GM18861 (cell line): ENCODE measurements around the gene RPS2.
"Not testable (repeated sequence)": the region's sequence is repeated elsewhere in the genome, so short reads cannot be mapped to it uniquely, and the experiment has no call there.

Experiments
- ATAC-seq: cut with Tn5 transposase; IDR thresholded peaks from one replicate; pipeline ENCODE4 v1.9.1; 2021; ENCODE audit not compliant: unreplicated experiment

Gene RPS2

DNA sequence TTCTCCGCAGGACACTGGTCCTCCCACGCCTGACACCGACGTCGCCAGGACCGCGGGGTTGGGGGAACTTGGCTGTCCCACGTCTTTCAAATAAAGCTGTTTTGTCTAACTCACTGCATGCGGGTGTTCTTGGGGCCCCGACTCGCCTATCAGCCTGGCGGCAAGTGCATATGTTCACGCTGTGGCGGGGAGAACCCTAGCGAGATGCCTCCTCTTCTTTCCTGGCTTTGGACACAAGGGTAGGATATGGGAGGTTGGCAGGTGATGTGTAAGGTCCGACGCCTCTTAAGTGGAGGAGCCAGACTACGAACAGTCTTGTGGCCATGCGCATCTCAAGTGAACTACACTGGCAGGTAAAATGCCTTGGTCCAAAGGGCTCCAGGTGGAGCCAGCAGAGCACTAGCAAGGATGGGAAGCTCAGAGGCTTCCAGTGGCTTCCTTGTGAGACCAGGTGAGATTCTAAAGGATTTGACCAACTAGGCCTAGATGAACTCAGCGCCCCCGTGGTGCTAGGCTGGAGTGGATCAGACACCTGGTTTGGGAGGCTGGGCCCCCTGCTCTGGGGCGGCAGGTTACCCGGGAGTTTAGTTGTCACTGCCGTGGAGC is 873 bp upstream of the RPS2 start:
- ATAC-seq = no peak

DNA sequence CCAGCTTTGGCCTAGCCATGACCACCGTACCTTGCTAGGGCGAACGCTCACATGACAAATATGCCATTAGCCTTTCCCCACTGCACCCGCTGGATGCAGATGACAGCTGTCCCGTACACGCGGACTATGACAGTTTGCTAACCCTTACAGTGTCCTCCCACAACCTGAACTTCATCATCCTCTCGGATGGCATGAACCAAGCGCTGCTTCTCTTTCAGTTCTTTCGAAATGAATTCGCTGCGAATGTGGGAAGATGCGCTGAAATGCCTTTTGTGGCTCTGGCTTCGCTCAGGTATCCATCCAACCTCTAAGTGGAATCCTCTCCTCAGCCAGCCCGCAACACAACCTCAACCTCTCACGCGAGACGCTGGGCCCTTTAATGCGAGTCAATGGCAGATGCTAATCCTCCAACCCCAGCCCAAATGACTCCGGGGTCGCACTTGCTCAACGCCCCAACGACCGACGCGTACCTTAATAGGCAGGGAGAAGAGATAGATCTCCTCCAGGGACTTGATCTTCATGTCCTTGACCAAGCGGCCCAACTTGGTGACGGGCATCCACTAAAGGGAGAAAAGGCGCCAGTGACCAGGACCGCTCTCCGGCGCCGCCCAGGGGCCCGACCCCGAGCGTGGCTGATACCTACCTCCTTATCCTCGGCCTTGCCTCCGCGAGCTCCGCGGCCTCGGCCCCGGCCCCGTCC is 670 bp downstream of the RPS2 start:
- no peak for ATAC-seq

DNA sequence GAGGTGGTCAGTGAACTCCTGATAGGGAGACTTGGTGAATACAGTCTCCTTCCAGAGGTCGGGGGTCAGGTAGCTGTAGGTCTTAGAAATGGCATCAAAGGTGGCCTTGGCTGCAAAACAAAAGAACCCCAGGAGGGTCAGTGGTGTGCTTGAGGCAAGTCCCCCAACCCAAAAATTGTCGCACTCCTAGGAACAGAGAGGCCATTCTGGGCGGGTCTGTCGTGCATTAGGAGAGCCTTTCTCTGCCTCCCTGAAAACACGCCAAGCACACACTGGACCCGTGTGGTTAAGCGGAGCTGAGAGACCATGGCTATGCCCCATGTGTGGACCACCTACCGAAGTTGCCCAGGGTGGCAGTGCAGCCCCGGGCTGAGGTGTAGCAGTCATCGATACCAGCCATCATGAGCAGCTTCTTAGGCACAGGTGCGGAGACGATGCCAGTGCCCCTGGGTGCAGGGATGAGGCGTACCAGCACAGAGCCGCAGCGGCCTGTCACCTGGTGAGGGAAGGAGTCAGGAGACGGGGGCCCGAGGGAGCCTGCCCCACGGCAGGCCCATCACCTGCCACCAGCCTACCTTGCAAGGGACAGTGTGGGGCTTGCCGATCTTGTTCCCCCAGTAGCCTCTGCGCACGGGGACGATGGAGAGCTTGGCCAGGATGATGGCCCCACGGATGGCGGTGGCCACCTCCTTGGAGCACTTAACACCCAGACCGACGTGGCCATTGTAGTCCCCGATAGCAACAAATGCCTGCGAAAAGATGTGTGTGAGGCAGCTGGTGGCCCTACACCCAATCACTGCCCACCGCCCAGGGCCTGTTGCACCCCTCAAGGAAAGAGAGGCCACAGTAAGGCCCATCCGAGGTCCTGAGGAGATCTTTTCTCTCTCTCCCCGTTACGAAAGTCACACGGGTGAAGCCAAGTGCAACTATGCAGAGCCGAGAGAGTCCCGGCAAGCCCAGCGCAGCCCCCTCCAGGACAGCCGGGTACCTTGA is 2.2 kb downstream of the RPS2 start:
- not testable (repeated sequence) for ATAC-seq

- no peak for ATAC-seq
These were observed 3.0 kb downstream of the RPS2 start for GRCh38 chr16:1961651-1962067.

DNA sequence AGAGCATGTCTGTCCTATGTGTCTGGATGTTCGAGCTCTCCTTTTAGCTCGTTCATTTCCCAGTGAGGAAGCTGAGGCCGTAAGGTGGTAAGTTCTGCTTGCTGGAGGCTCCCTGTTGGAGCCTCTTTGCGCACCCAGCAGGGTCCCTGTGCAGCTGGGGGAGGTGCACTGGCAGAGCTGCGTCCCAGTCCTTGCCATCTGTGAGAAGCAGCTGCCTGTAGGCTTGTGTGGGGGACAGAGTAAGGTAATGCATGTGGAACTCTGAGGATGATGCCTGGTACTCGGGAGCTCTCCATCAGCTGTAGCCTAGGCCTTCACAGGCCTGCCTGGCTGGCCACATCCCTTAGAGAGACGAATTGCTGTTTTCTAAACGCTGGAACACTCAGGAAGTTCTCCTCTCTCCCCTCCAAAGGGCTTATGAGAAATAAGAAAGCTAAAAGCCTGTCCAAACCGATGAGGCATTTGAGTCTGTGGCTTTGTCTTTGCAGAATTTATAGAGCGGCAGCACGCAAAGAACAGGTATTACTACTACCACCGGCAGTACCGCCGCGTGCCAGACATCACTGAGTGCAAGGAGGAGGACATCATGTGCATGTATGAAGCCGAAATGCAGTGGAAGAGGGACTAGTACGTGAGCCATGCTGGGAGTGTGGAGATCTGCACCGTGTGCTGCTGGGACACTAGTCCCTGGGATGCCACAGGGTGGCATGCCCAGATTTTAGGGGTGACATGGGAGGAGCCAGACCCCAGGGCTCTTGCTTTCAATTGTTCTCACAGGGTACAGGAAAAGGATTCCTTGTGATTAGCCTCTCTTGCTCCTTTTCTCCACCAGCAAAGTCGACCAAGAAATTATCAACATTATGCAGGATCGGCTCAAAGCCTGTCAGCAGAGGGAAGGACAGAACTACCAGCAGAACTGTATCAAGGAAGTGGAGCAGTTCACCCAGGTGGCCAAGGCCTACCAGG is 3.7 kb downstream of the RPS2 start:
- no peak for ATAC-seq

- peak; percentile 70 for ATAC-seq
These were observed 5.2 kb downstream of the RPS2 start, which contains the start of gene NDUFB10 for GRCh38 chr16:1959269-1960039. TSS of gene NDUFB10 (plus strand) at chr16:1959538. CDS start at chr16:1959625, 87 bp downstream.

- ATAC-seq = no peak
These were observed 5.8 kb downstream of the RPS2 start for GRCh38 chr16:1958715-1959268.

- not testable (repeated sequence) for ATAC-seq
These were observed 6.5 kb downstream of the RPS2 start for GRCh38 chr16:1958143-1958491.

- not testable (repeated sequence) for ATAC-seq
These were observed 7.0 kb downstream of the RPS2 start for GRCh38 chr16:1957434-1958142.

- ATAC-seq = no peak
These were observed 10.9 kb downstream of the RPS2 start for GRCh38 chr16:1953734-1954133.

GRCh38 chr16:1950559-1950958 is 14.1 kb downstream of the RPS2 start:
- ATAC-seq = no peak

- ATAC-seq = no peak
These were observed 14.6 kb downstream of the RPS2 start for GRCh38 chr16:1950047-1950446.

DNA sequence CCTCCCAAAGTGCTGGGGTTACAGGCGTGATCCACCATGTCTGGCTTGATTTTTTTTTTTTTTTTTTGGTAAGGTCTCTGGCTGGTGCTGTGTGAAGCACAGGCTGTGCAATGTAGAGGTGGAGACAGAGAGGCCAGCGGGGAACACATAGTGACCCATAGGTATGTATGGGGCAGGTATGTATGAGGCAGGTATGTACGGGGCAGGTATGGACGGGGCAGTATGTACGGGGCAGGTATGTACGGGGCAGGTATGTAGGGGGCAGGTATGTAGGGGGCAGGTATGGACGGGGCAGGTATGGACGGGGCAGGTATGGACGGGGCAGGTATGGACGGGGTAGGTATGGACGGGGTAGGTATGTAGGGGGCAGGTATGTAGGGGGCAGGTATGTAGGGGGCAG is 15.1 kb downstream of the RPS2 start:
- no peak for ATAC-seq

- no peak for ATAC-seq
These were observed 17.3 kb downstream of the RPS2 start for GRCh38 chr16:1947369-1947670.

- ATAC-seq = no peak
These were observed 17.9 kb downstream of the RPS2 start for GRCh38 chr16:1946495-1947368.

DNA sequence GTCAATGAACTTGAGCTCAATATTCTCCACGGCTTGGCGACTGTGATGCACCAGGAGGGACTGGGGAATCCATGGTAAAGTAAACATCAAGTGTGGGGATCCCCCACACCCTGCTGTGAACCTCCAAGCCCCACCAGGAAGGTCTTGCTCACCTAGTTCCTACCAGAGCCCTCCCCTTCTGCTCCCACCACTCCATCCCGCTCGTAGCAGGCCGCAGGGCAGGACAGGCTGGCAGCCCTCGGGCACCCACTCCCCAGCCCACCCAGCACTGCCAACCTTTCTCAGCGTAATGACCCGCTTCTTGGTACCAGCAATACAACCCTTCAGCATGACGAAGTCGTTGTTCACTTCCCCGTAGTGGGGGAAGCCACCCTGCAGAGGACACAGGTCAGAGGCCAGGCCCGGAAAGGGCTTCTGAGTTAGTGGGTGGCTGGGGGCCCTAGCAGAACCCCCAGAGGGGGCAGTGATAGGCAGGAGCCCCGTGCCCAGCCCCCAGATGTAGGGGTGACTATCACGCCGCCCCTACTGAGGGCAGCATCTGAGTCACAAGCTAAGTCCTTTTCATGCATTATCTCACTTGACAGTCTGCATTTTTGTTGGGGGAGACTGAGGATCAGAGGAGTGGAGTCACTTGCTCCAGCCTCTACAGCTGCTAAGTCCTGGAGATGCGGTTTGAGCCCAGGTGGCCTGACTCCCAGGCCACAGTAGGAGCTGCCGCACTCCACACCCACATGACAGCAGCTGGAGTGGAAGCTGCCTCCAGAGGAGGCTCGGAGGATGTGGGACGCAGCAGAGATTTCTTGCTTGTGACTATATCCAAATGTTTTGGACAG is 18.9 kb downstream of the RPS2 start:
- no peak for ATAC-seq

DNA sequence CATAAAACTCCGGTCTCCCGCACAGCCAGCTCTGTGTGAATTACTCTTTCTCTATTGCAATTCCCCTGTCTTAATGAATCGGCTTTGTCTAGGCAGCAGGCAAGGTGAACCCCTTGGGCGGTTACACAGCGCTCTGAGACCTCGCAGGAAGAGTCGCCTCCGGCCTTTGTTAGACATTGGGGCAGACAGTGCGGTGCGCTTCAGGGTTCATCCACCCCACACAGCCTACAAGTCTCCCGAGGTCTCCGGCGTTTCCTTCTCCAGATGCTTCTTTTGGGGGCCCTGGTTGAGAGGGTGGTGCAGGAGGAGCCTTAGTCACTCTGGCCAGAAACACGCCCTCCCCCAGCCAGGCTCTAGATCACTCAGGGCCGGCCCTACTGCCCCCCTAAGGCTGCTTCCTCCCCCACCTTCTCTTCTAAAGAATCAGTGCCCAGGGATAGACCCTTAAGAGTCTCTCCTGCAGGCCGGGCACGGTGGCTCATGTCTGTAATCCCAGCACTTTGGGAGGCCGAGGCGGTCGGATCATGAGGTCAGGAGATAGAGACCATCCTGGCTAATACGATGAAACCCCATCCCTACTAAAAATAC is 19.9 kb downstream of the RPS2 start:
- no peak for ATAC-seq
